HEK293 (cell line): ENCODE results near the gene MSRB3.

Source experiments
- CTCF ChIA-PET: fragments of 350-600 bp; formaldehyde crosslinking; extraction: SDS; loops from one replicate; lab custom pipeline; 2021; ENCODE audit warnings: antibody characterized with exemption; lab: Yijun Ruan, JAX
- POLR2A ChIA-PET: fragments of 300-600 bp; formaldehyde crosslinking; extraction: SDS; loops from one replicate; lab custom pipeline; 2020; ENCODE audit warnings: antibody characterized with exemption, inconsistent platforms; lab: Yijun Ruan, JAX
- H3K27ac ChIP-seq: fragments of 200-500 bp; sonication (Bioruptor generic); 2 replicates; pipeline ENCODE4 v1.5.1; 2014; ENCODE audit warnings: low read depth, low read length, control low read depth, inconsistent platforms; ENCODE audit errors: extremely low read depth
- H3K36me3 ChIP-seq, 2 experiments: fragments of 200-500 bp in 1 of 2; sonication (Bioruptor generic) in 1 of 2; 1 replicate in 1 of 2; 2 replicates in 1 of 2; pipeline ENCODE4 v1.5.1; 2014 to 2017; ENCODE audit warnings: inconsistent platforms in 2 of 2, low read length in 2 of 2; ENCODE audit not compliant: control insufficient read depth in 2 of 2, insufficient read depth in 1 of 2
- H3K4me1 ChIP-seq: fragments of 200-500 bp; sonication (Bioruptor generic); 2 replicates; pipeline ENCODE4 v1.5.1; 2014; ENCODE audit warnings: mild to moderate bottlenecking, low read length, inconsistent platforms; ENCODE audit not compliant: control insufficient read depth, insufficient read depth
- H3K4me3 ChIP-seq: 2 replicates; pipeline ENCODE4 v1.5.1; 2011; ENCODE audit warnings: low read depth, mild to moderate bottlenecking, control low read depth, low read length, moderate library complexity
- H3K9me3 ChIP-seq: fragments of 200-500 bp; sonication (Bioruptor generic); 2 replicates; pipeline ENCODE4 v1.5.1; 2014; ENCODE audit warnings: low read depth, low read length, inconsistent platforms; ENCODE audit not compliant: control insufficient read depth, insufficient read depth
- EGR2 ChIP-seq: fragments of 450-650 bp; formaldehyde crosslinking; IDR thresholded peaks from 2 replicates; pipeline ENCODE4 v1.5.1; 2016; ENCODE audit warnings: low read depth, missing biosample characterization, missing genetic modification characterization
- PATZ1 ChIP-seq: fragments of 450-650 bp; formaldehyde crosslinking; IDR thresholded peaks from 2 replicates; pipeline ENCODE4 v1.5.1; 2016; ENCODE audit warnings: missing biosample characterization, missing genetic modification characterization
- PRDM1 ChIP-seq: fragments of 450-650 bp; formaldehyde crosslinking; IDR thresholded peaks from 2 replicates; pipeline ENCODE4; 2016; ENCODE audit warnings: missing biosample characterization, missing genetic modification characterization
- PRDM10 ChIP-seq: fragments of 450-650 bp; formaldehyde crosslinking; IDR thresholded peaks from 2 replicates; pipeline ENCODE4 v1.5.1; 2016; ENCODE audit warnings: missing biosample characterization, missing genetic modification characterization
- TRIM28 ChIP-seq: IDR thresholded peaks from 2 replicates; pipeline ENCODE4 v1.6.1; 2011; ENCODE audit warnings: low read length, control low read depth, borderline replicate concordance
- ZBTB11 ChIP-seq: fragments of 450-650 bp; formaldehyde crosslinking; conservative IDR thresholded peaks from 2 replicates; pipeline ENCODE4 v1.5.1; 2016; ENCODE audit warnings: low read depth, missing biosample characterization, missing genetic modification characterization
- ZBTB44 ChIP-seq: fragments of 450-650 bp; IDR thresholded peaks from 2 replicates; pipeline ENCODE4 v1.5.1; 2018; ENCODE audit warnings: missing biosample characterization, mild to moderate bottlenecking, missing genetic modification characterization
- ZFP37 ChIP-seq: fragments of 450-650 bp; formaldehyde crosslinking; IDR thresholded peaks from 2 replicates; pipeline ENCODE4 v1.5.1; 2016; ENCODE audit warnings: missing biosample characterization, missing genetic modification characterization
- ZNF169 ChIP-seq: fragments of 450-650 bp; formaldehyde crosslinking; IDR thresholded peaks from 2 replicates; pipeline ENCODE4 v1.5.1; 2016; ENCODE audit warnings: missing biosample characterization, missing genetic modification characterization
- ZNF202 ChIP-seq: fragments of 450-650 bp; formaldehyde crosslinking; IDR thresholded peaks from 2 replicates; pipeline ENCODE4 v1.5.1; 2016; ENCODE audit warnings: missing biosample characterization, missing genetic modification characterization, borderline replicate concordance
- ZNF324 ChIP-seq: fragments of 450-650 bp; formaldehyde crosslinking; IDR thresholded peaks from 2 replicates; pipeline ENCODE4 v1.5.1; 2016; ENCODE audit warnings: missing biosample characterization, missing genetic modification characterization
- ZNF391 ChIP-seq: fragments of 450-650 bp; formaldehyde crosslinking; IDR thresholded peaks from 2 replicates; pipeline ENCODE4 v1.5.1; 2016; ENCODE audit warnings: low read depth, missing biosample characterization, missing genetic modification characterization, borderline replicate concordance
- ZNF423 ChIP-seq: fragments of 450-650 bp; formaldehyde crosslinking; IDR thresholded peaks from 2 replicates; pipeline ENCODE4 v1.5.1; 2016; ENCODE audit warnings: missing biosample characterization, missing genetic modification characterization
- ZNF510 ChIP-seq: fragments of 450-650 bp; formaldehyde crosslinking; IDR thresholded peaks from 2 replicates; pipeline ENCODE4 v1.5.1; 2018; ENCODE audit warnings: mild to moderate bottlenecking, missing genetic modification characterization, missing biosample characterization; ENCODE audit not compliant: insufficient replicate concordance
- ZNF548 ChIP-seq: fragments of 450-650 bp; formaldehyde crosslinking; IDR thresholded peaks from 2 replicates; pipeline ENCODE4 v1.5.1; 2016; ENCODE audit warnings: missing biosample characterization, missing genetic modification characterization
- ZSCAN18 ChIP-seq: fragments of 450-650 bp; formaldehyde crosslinking; IDR thresholded peaks from 2 replicates; pipeline ENCODE4 v1.5.1; 2016; ENCODE audit warnings: missing biosample characterization, missing genetic modification characterization

The MSRB3 gene

GRCh38 chr12:65495233-65495632 lies 216.8 kb downstream of the MSRB3 start:
- Histone ChIP-seq H3K36me3 (no peaks in the 10 kb centered on the region), H3K27ac (no peak overlapping the region), H3K4me3 (no peak overlapping the region), H3K9me3 (no peaks in the 10 kb centered on the region), H3K4me1 (peaks cover 9% of the 10 kb centered on the region)
- ChIA-PET POLR2A (no interaction called here), CTCF (interaction anchor here (1.3 kb wide), 1 partner anchor 122 kb away, joined by 4 read pairs; no protein-coding TSS in a partner anchor)
- no peak for TF ChIP-seq ZSCAN18
- 0 out of 2 replicates have a peak, but pooled peaks have one; percentile 23 for TF ChIP-seq PRDM10

- ChIA-PET CTCF (interaction anchor here (0.6 kb wide), 1 partner anchor 984 kb away, joined by 3 read pairs; no protein-coding TSS in a partner anchor), POLR2A (no interaction called here)
- peaks cover 9% of the 10 kb centered on the region for H3K4me1 ChIP-seq
These were observed 218.1 kb downstream of the MSRB3 start for GRCh38 chr12:65496617-65497016.

More at GRCh38 chr12:65496617-65497016, 218.1 kb downstream of the MSRB3 start:
- no peaks in the 10 kb centered on the region for H3K36me3 ChIP-seq
- no peak for TF ChIP-seq ZNF391 (tag by site-specific recombination)
- no peak for TF ChIP-seq ZNF510
- no peak for TF ChIP-seq ZNF548 (tag by site-specific recombination)
- no peak for TF ChIP-seq EGR2 (tag by site-specific recombination)
- no peak for TF ChIP-seq ZBTB11
- no peak for TF ChIP-seq ZNF202 (tag by site-specific recombination)
- no peak for TF ChIP-seq ZNF169 (tag by site-specific recombination)
- TF ChIP-seq ZNF324, result no peak
- no peak for TF ChIP-seq ZFP37
- TF ChIP-seq TRIM28, result no peak
- no peak for TF ChIP-seq PATZ1
- TF ChIP-seq PRDM10, result no peak
- no peak for TF ChIP-seq PRDM1 (tag by site-specific recombination)
- no peak for TF ChIP-seq ZNF423 (tag by site-specific recombination)
- TF ChIP-seq ZBTB44 (tag by site-specific recombination), result no peak
- TF ChIP-seq, all 188 proteins: peak for 0
- H3K4me3 ChIP-seq, result no peak overlapping the region
- H3K27ac ChIP-seq, result no peak overlapping the region
- no peaks in the 10 kb centered on the region for H3K9me3 ChIP-seq
